ENCODE results near the gene MACROD1. TPM values are rescaled to one million over a fixed set of nuclear protein-coding genes. Genes with fewer than 3 reads are reported as not detected.

MACROD1 gene
- total and polyA plus RNA-seq, 10 of the 15 experiments (the other 5 are each of a cell fraction or from before 2014, with no cell fraction given) = 1.2 to 22.7 (median 11.3) TPM; not detected in 1

DNA sequence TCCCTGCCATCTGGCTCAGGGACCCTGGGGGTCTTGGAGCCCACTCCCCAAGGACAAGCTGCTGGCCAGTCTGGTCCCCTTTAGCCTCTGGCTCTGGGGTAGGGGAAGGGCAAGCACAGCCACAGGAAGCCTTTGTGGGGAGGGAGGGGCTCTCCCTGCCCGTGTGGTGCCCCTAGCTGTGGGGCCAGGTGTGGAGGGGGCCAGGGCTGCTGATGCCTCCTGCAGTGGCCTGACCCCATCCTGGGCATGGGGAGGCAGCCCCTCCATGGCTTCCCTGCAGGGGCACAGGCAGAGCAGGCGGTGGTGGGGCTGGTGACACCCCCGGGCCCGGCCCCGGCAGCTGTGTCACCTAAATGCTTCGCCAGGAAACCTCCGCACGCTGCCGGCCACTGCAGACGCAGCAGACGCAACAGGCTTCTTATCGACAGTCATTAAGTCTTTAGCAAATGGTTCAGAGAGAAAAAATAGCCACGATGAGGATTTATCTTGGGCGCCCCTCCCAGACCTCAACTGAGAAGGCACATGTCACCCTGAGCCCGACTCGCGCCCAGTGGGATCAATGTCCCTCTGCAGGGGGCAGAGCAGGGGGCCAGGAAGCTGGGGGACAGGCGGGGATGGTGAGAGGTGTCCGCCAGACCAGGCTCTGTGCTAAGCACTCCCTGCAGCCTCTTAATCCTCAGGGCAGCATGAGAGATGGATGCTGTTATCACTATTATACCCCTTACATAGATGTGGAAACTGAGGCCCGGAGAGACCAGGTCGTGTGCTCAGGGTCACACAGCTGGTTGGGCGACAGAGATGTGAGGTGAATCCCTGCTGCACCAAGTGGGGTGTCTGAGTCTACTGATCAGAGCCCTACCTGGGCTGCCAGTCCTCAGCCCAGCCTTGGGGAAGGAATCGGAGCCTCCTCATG lies 96.3 kb downstream of the MACROD1 start:
- Histone ChIP-seq H3K9ac (ENCODE audit: control insufficient read depth, insufficient read depth, low read length) (no peak overlapping the region), H3K27me3 (replicated peaks in 1 of 2; ENCODE audit: control insufficient read depth in 2 of 2, insufficient read depth in 2 of 2, low read length in 1 of 2) (no peaks in the 10 kb centered on the region; a peak in 2 of 4 replicates), H4K20me1 (ENCODE audit: control insufficient read depth, insufficient read depth) (no peaks in the 10 kb centered on the region), H3K4me3 (no peak overlapping the region), H3K36me3 (ENCODE audit: control insufficient read depth in 2 of 2, insufficient read depth in 2 of 2, low read length in 1 of 2) (no peaks in the 10 kb centered on the region), H3K4me1 (ENCODE audit: control insufficient read depth, insufficient read depth, low read length) (no peaks in the 10 kb centered on the region), H3K4me2 (ENCODE audit: control insufficient read depth, insufficient read depth) (no peak overlapping the region), H3K79me2 (ENCODE audit: control insufficient read depth, insufficient read depth, low read length) (no peaks in the 10 kb centered on the region), H2AFZ (ENCODE audit: control insufficient read depth, low read depth, low read length) (no peak overlapping the region), H3K9me3 (replicated peaks; ENCODE audit: control insufficient read depth, insufficient read depth, low read length) (no peaks in the 10 kb centered on the region), H3K27ac (ENCODE audit: control insufficient read depth, insufficient read depth) (no peak overlapping the region)
- no TSS peak for BruUV-seq (replicated peaks)
- in situ Hi-C loops (cut with MboI) = no loop called here
- intact Hi-C loops (cut with micrococcal nuclease; ENCODE audit: unreplicated experiment) = no loop called here
- CTCF ChIA-PET = no interaction called here
- POLR2A ChIA-PET = no interaction called here
- FAIRE-seq = no peak
- SMC1A ChIA-PET (ENCODE audit: uncharacterized antibody, unreplicated experiment) = no interaction called here
- RAD21 ChIA-PET (ENCODE audit: unreplicated experiment) = no interaction called here
- WGBS (ENCODE audit: insufficient coverage, insufficient replicate concordance, low lambda C conversion rate, missing lambda C conversion rate) = 44% methylated on average over 23 of the region's 23 CpGs
- no peak for DNase-seq (ENCODE audit: low read depth, low spot score)
- no peak for TF ChIP-seq POLR2AphosphoS5 (IDR thresholded peaks at IDR 0.05; ENCODE audit: low read length)
- TF ChIP-seq, protein P1, sequence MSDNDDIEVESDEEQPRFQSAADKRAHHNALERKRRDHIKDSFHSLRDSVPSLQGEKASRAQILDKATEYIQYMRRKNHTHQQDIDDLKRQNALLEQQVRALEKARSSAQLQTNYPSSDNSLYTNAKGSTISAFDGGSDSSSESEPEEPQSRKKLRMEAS (IDR thresholded peaks at IDR 0.05; ENCODE audit: low read depth, low read length) = no peak
- no peak for TF ChIP-seq SMARCA5 (IDR thresholded peaks at IDR 0.05)
- no peak for TF ChIP-seq ZNF274 (IDR thresholded peaks at IDR 0.05; ENCODE audit: insufficient read depth, insufficient read length)
- no peak for TF ChIP-seq SIN3A (IDR thresholded peaks at IDR 0.05; ENCODE audit: low read depth, low read length)
- TF ChIP-seq HCFC1 (IDR thresholded peaks at IDR 0.05; ENCODE audit: low read length) = no peak
- TF ChIP-seq, protein P2, sequence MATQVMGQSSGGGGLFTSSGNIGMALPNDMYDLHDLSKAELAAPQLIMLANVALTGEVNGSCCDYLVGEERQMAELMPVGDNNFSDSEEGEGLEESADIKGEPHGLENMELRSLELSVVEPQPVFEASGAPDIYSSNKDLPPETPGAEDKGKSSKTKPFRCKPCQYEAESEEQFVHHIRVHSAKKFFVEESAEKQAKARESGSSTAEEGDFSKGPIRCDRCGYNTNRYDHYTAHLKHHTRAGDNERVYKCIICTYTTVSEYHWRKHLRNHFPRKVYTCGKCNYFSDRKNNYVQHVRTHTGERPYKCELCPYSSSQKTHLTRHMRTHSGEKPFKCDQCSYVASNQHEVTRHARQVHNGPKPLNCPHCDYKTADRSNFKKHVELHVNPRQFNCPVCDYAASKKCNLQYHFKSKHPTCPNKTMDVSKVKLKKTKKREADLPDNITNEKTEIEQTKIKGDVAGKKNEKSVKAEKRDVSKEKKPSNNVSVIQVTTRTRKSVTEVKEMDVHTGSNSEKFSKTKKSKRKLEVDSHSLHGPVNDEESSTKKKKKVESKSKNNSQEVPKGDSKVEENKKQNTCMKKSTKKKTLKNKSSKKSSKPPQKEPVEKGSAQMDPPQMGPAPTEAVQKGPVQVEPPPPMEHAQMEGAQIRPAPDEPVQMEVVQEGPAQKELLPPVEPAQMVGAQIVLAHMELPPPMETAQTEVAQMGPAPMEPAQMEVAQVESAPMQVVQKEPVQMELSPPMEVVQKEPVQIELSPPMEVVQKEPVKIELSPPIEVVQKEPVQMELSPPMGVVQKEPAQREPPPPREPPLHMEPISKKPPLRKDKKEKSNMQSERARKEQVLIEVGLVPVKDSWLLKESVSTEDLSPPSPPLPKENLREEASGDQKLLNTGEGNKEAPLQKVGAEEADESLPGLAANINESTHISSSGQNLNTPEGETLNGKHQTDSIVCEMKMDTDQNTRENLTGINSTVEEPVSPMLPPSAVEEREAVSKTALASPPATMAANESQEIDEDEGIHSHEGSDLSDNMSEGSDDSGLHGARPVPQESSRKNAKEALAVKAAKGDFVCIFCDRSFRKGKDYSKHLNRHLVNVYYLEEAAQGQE (IDR thresholded peaks at IDR 0.05; ENCODE audit: low read depth, low read length) = no peak
- no peak for TF ChIP-seq KDM1A (IDR thresholded peaks at IDR 0.05; ENCODE audit: borderline replicate concordance)
- TF ChIP-seq RBBP5 (conservative IDR thresholded peaks at IDR 0.05) = no peak
- no peak for TF ChIP-seq ATF3 (IDR thresholded peaks at IDR 0.05; ENCODE audit: borderline replicate concordance, extremely low read depth, low read depth, low read length)
- no peak for TF ChIP-seq NR2C1 (IDR thresholded peaks at IDR 0.05)
- TF ChIP-seq CHD2 (IDR thresholded peaks at IDR 0.05; ENCODE audit: borderline replicate concordance, low read depth, low read length) = no peak
- no peak for ATAC-seq

Measured in GM12878 (cell line).